Right lobe of liver (tissue), 6 donors: ENCODE results near the gene PTPRM. TPM values are rescaled to one million over a fixed set of nuclear protein-coding genes. Genes with fewer than 3 reads are reported as not detected.

Experiments
- ATAC-seq, 4 donors: fragments of 200-7000 bp; cut with Tn5 transposase; one replicate each; pipeline ENCODE4 v1.9.1; 2020; ENCODE audit warnings: mild to moderate bottlenecking in 4 of 4, moderate library complexity in 4 of 4
- DNase-seq, 3 donors: peaks; one replicate each; pipeline ENCODE4 v3.0.0-alpha.2; 2020
- H3K27ac ChIP-seq, 3 donors: fragments of 200-600 bp; one replicate each; pipeline ENCODE4 v1.8.0; 2022
- H3K27me3 ChIP-seq, 2 donors: fragments of 200-600 bp; one replicate each; pipeline ENCODE4 v1.8.0; 2022
- H3K36me3 ChIP-seq, 4 donors: fragments of 200-600 bp; sonication (generic) in 1 of 4; one replicate each; pipeline versions ENCODE4 v1.5.1 to v1.8.0; 2017 to 2022; ENCODE audit warnings: control low read depth in 1 of 4
- H3K4me1 ChIP-seq, 4 donors: fragments of 200-600 bp; sonication (generic) in 1 of 4; one replicate each; pipeline versions ENCODE4 v1.5.1 to v1.8.0; 2017 to 2022; ENCODE audit warnings: control low read depth in 1 of 4
- H3K4me3 ChIP-seq, 3 donors: fragments of 200-600 bp; one replicate each; pipeline ENCODE4 v1.8.0; 2022
- H3K9me3 ChIP-seq, 4 donors: fragments of 200-600 bp; sonication (generic) in 1 of 4; one replicate each; pipeline versions ENCODE4 v1.5.1 to v1.8.0; 2017 to 2022; ENCODE audit warnings: control low read depth in 1 of 4
- CTCF ChIP-seq, 4 donors: fragments of 200-600 bp in 3 of 4; fragments of 450-650 bp in 1 of 4; IDR thresholded peaks; one replicate each; pipeline versions ENCODE4 v1.5.1 to v1.8.0; 2016 to 2022; ENCODE audit warnings: antibody characterized with exemption in 4 of 4, mild to moderate bottlenecking in 2 of 4
- POLR2A ChIP-seq: fragments of 450-650 bp; IDR thresholded peaks from one replicate; pipeline ENCODE4 v1.6.1; 2017; ENCODE audit warnings: antibody characterized with exemption, mild to moderate bottlenecking
- WGBS: methylation state at CpG from one replicate; pipeline ENCODE4 v1.1.6; 2018; ENCODE audit warnings: low coverage, low lambda C conversion rate; ENCODE audit not compliant: insufficient coverage; ENCODE audit errors: missing lambda C conversion rate; 5-methylcytosine and 5-hydroxymethylcytosine counted together
- intact Hi-C, 2 donors: fragments of 100-400 bp; cut with DNase I; formaldehyde crosslinking; loops; one replicate each; pipeline versions ENCODE4 v1.11.2 to v1.14.1; 2022
- total RNA-seq, 6 experiments: library from RNA; depleted of rRNA in 2 of 6; stranded (reverse); fragments of >200 nt in 2 of 6; fragmentation: NEBNext Ultra II Directional in 3 of 6; extraction: Animal tissue kit (Norgen Biotek cat#: 25700) in 3 of 6; gene quantifications; one replicate each; pipeline versions ENCODE4 v1.1.0 to v1.2.4, GENCODE V29; 2016 to 2023
- donor health status: DM: no; HTN: yes; CAD: no.
- donor health status: DM: no; HTN: no; CAD: no.
- donor health status: DM: no; HTN: no; CAD: no.
- donor health status: DM: no; HTN: yes; CAD: no.
- donor health status: DM: no; HTN: yes; CAD: no.

Gene PTPRM
- total RNA-seq, 6 experiments from 2014 or later = 15.1 to 45.7 (median 26.5) TPM

- peak; percentile 29 to 54 (median 43) for TF ChIP-seq CTCF (IDR thresholded peaks at IDR 0.05)
- no peak for TF ChIP-seq POLR2A
- H3K4me3 ChIP-seq = no peak overlapping the region
- peak overlapping the region in 1 of 3 donors; percentile 61 for H3K27ac ChIP-seq
- no peaks in the 10 kb centered on the region for H3K9me3 ChIP-seq
- intact Hi-C loops = loop anchor here in 1 of 2 donors (10.0 kb wide), 1 partner anchor 191 kb away; the partner anchor contains the start of gene PTPRM
- no peaks in the 10 kb centered on the region for H3K36me3 ChIP-seq
- ATAC-seq (peak; percentile 65 to 83 (median 75)), DNase-seq (no peak)
- 59% methylated on average over 4 of the region's 4 CpGs for WGBS
- no peaks in the 10 kb centered on the region for H3K27me3 ChIP-seq
- peaks cover 0 to 18% (median 9%) of the 10 kb centered on the region in 4 donors for H3K4me1 ChIP-seq
Observed at GRCh38 chr18:7755753-7756475, 188.8 kb downstream of the PTPRM start.

GRCh38 chr18:7757175-7757574 lies 190.1 kb downstream of the PTPRM start:
- H3K36me3 ChIP-seq = no peaks in the 10 kb centered on the region
- TF ChIP-seq CTCF (IDR thresholded peaks at IDR 0.05) (no peak), POLR2A (no peak)
- ATAC-seq (no peak), DNase-seq (no peak)
- 76% methylated on average over 2 of the region's 2 CpGs for WGBS
- intact Hi-C loops = loop anchor here in 1 of 2 donors (10.0 kb wide), 1 partner anchor 192 kb away; the partner anchor contains the start of gene PTPRM
- no peaks in the 10 kb centered on the region for H3K27me3 ChIP-seq
- H3K4me3 ChIP-seq = no peak overlapping the region
- peaks cover 0 to 18% (median 9%) of the 10 kb centered on the region in 4 donors for H3K4me1 ChIP-seq
- H3K9me3 ChIP-seq = no peaks in the 10 kb centered on the region
- no peak overlapping the region for H3K27ac ChIP-seq

GRCh38 chr18:7758764-7759163 lies 191.6 kb downstream of the PTPRM start:
- H3K27me3 ChIP-seq = no peaks in the 10 kb centered on the region
- peaks cover 0 to 18% (median 9%) of the 10 kb centered on the region in 4 donors for H3K4me1 ChIP-seq
- no peaks in the 10 kb centered on the region for H3K9me3 ChIP-seq
- no peaks in the 10 kb centered on the region for H3K36me3 ChIP-seq
- H3K4me3 ChIP-seq = no peak overlapping the region
- ATAC-seq (no peak), DNase-seq (no peak)
- 63% methylated on average over 2 of the region's 2 CpGs for WGBS
- H3K27ac ChIP-seq = no peak overlapping the region
- intact Hi-C loops = loop anchor here in 1 of 2 donors (10.0 kb wide), 1 partner anchor 194 kb away; the partner anchor contains the start of gene PTPRM
- no peak for TF ChIP-seq POLR2A
- TF ChIP-seq CTCF (IDR thresholded peaks at IDR 0.05) = no peak

GRCh38 chr18:7760967-7761948 lies 194.1 kb downstream of the PTPRM start:
- 53% methylated on average over 6 of the region's 6 CpGs for WGBS
- Histone ChIP-seq H3K9me3 (no peaks in the 10 kb centered on the region), H3K36me3 (no peaks in the 10 kb centered on the region), H3K4me3 (no peak overlapping the region), H3K4me1 (no peaks in the 10 kb centered on the region), H3K27me3 (no peaks in the 10 kb centered on the region), H3K27ac (no peak overlapping the region)
- intact Hi-C loops = no loop called here
- DNase-seq = no peak
- TF ChIP-seq POLR2A (no peak), CTCF (IDR thresholded peaks at IDR 0.05) (no peak)
- ATAC-seq = peak in 2 of 4 donors; percentile 57 to 78
